ENCODE data around the gene DDAH1. TPM values are rescaled to one million over a fixed set of nuclear protein-coding genes. Genes with fewer than 3 reads are reported as not detected.

Gene DDAH1
- total and polyA plus RNA-seq, 2 experiments from 2014 or later, result 29.4 to 41.7 TPM

DNA sequence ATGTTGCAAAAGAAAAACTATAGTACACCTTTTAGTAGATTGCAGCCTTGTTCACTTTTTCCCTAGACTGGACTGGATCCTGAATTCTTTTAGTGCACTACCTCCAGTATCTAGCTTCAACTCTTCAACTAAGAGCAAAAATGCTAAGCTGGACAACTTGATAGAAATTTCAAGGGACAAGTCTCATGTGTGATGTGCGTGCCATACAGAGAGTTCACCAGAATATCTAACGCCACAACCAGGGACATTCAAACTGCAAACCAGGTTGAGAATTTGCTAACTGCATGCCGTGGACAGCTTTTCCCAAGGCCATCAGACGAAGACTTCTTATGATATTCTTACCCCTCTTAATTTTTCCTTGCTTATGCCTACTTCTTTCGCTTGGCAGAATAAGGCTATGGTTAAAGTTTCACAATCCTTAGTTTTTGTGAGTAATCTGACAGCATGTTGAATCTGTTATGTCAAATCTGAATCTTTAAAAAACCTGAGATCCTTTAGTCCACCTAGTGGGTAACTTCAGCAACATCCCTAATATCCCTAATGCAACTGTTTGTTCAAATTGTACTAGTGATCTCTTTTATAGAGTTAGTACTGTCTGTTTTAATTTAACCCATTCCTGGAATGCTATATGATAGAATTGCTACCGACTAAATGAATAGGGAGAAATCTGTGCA, 66.4 kb downstream of the DDAH1 start:
- Mint-ChIP-seq H3K27ac (no peak overlapping the region), H3K36me3 (ENCODE audit: low read depth) (peaks cover 14% of the 10 kb centered on the region; the same call in 2 of the 3 replicates), H3K4me1 (peaks cover 48% of the 10 kb centered on the region), H3K4me3 (no peak overlapping the region), H3K9me3 (peaks cover 8% of the 10 kb centered on the region; the same call in 2 of the 3 replicates), H3K27me3 (ENCODE audit: insufficient read depth, low read depth, poor library complexity) (peaks cover 3% of the 10 kb centered on the region)
- Histone ChIP-seq H3K4me2 (no peak overlapping the region), H3F3A (replicated peaks; ENCODE audit: low read depth) (no peaks in the 10 kb centered on the region), H3K27ac (ENCODE audit: low read depth) (no peak overlapping the region), H3K4me1 (ENCODE audit: insufficient read depth) (peaks cover 52% of the 10 kb centered on the region), H3K9me2 (ENCODE audit: insufficient read depth) (no peaks in the 10 kb centered on the region), H3K27me3 (ENCODE audit: insufficient read depth) (no peaks in the 10 kb centered on the region), H3K36me3 (ENCODE audit: insufficient read depth) (no peaks in the 10 kb centered on the region), H3K4me3 (no peak overlapping the region), H3K79me2 (replicated peaks; ENCODE audit: insufficient read depth) (no peaks in the 10 kb centered on the region), H2AFZ (no peak overlapping the region), H4K20me1 (replicated peaks; ENCODE audit: insufficient read depth) (no peaks in the 10 kb centered on the region)
- DNase-seq (ENCODE audit: low spot score), result no peak
- ATAC-seq, result no peak; the same call in 2 of the 3 replicates
- no peak for TF ChIP-seq ZNF331 (CRISPR knock-in tag; IDR thresholded peaks at IDR 0.05; ENCODE audit: low read depth)
- TF ChIP-seq, protein P1, sequence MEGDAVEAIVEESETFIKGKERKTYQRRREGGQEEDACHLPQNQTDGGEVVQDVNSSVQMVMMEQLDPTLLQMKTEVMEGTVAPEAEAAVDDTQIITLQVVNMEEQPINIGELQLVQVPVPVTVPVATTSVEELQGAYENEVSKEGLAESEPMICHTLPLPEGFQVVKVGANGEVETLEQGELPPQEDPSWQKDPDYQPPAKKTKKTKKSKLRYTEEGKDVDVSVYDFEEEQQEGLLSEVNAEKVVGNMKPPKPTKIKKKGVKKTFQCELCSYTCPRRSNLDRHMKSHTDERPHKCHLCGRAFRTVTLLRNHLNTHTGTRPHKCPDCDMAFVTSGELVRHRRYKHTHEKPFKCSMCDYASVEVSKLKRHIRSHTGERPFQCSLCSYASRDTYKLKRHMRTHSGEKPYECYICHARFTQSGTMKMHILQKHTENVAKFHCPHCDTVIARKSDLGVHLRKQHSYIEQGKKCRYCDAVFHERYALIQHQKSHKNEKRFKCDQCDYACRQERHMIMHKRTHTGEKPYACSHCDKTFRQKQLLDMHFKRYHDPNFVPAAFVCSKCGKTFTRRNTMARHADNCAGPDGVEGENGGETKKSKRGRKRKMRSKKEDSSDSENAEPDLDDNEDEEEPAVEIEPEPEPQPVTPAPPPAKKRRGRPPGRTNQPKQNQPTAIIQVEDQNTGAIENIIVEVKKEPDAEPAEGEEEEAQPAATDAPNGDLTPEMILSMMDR (conservative IDR thresholded peaks at IDR 0.05; ENCODE audit: low read depth in 2 of 2), result peak in 1 of 2 experiments; percentile 56; a peak in 3 of 4 replicates
- TF ChIP-seq STAT1 (IDR thresholded peaks at IDR 0.05; ENCODE audit: unreplicated experiment), result no peak
- TF ChIP-seq EZH2 (IDR thresholded peaks at IDR 0.05; ENCODE audit: low read depth, unreplicated experiment), result no peak

GRCh38 chr1:85397490-85398032, 67.4 kb downstream of the DDAH1 start:
- H3K4me2 ChIP-seq, result no peak overlapping the region
- H3K79me2 ChIP-seq (replicated peaks; ENCODE audit: insufficient read depth), result no peaks in the 10 kb centered on the region
- H3F3A ChIP-seq (replicated peaks; ENCODE audit: low read depth), result no peaks in the 10 kb centered on the region
- no peaks in the 10 kb centered on the region for H3K27me3 ChIP-seq (ENCODE audit: insufficient read depth)
- no peaks in the 10 kb centered on the region for H3K36me3 ChIP-seq (ENCODE audit: insufficient read depth)
- H3K4me3 Mint-ChIP-seq, result no peak overlapping the region
- H3K9me3 Mint-ChIP-seq, result peaks cover 8% of the 10 kb centered on the region; the same call in 2 of the 3 replicates
- no peak overlapping the region for H3K4me3 ChIP-seq
- no peaks in the 10 kb centered on the region for H3K9me2 ChIP-seq (ENCODE audit: insufficient read depth)
- DNase-seq (ENCODE audit: low spot score) (peak; percentile 47), ATAC-seq (peak; percentile 79)
- H4K20me1 ChIP-seq (replicated peaks; ENCODE audit: insufficient read depth), result no peaks in the 10 kb centered on the region
- H3K36me3 Mint-ChIP-seq (ENCODE audit: low read depth), result peaks cover 14% of the 10 kb centered on the region; the same call in 2 of the 3 replicates
- peaks cover 56% of the 10 kb centered on the region for H3K4me1 Mint-ChIP-seq
- H3K27ac Mint-ChIP-seq, result no peak overlapping the region
- no peak overlapping the region for H3K27ac ChIP-seq (ENCODE audit: low read depth)
- H2AFZ ChIP-seq, result no peak overlapping the region
- H3K4me1 ChIP-seq (ENCODE audit: insufficient read depth), result peaks cover 60% of the 10 kb centered on the region
- peaks cover 3% of the 10 kb centered on the region for H3K27me3 Mint-ChIP-seq (ENCODE audit: insufficient read depth, low read depth, poor library complexity)
- TF ChIP-seq, protein P1 (conservative IDR thresholded peaks at IDR 0.05; ENCODE audit: low read depth in 2 of 2), result no peak
- TF ChIP-seq STAT1 (IDR thresholded peaks at IDR 0.05; ENCODE audit: unreplicated experiment) (no peak), NANOG (IDR thresholded peaks at IDR 0.05; ENCODE audit: borderline replicate concordance) (no peak), CREB1 (CRISPR knock-in tag; IDR thresholded peaks at IDR 0.05; ENCODE audit: low read depth) (no peak), JUNB (IDR thresholded peaks at IDR 0.05; ENCODE audit: unreplicated experiment) (no peak), EZH2phosphoT487 (IDR thresholded peaks at IDR 0.05; ENCODE audit: unreplicated experiment) (no peak), EZH2 (IDR thresholded peaks at IDR 0.05; ENCODE audit: low read depth, unreplicated experiment) (no peak), REST (IDR thresholded peaks at IDR 0.05; ENCODE audit: unreplicated experiment) (no peak), ZNF331 (CRISPR knock-in tag; IDR thresholded peaks at IDR 0.05; ENCODE audit: low read depth) (no peak), ZNF114 (CRISPR knock-in tag; IDR thresholded peaks at IDR 0.05) (no peak), POLR2AphosphoS5 (IDR thresholded peaks at IDR 0.05; ENCODE audit: low read depth) (no peak)
- TF ChIP-seq, protein P2, sequence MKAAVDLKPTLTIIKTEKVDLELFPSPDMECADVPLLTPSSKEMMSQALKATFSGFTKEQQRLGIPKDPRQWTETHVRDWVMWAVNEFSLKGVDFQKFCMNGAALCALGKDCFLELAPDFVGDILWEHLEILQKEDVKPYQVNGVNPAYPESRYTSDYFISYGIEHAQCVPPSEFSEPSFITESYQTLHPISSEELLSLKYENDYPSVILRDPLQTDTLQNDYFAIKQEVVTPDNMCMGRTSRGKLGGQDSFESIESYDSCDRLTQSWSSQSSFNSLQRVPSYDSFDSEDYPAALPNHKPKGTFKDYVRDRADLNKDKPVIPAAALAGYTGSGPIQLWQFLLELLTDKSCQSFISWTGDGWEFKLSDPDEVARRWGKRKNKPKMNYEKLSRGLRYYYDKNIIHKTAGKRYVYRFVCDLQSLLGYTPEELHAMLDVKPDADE (IDR thresholded peaks at IDR 0.05), result no peak

All from GM23338 (cell line).